GM21367 (cell line): ENCODE measurements around the gene AASDH.

Experiments
- ATAC-seq: cut with Tn5 transposase; IDR thresholded peaks from one replicate; pipeline ENCODE4 v1.9.1; 2021; ENCODE audit not compliant: unreplicated experiment

AASDH gene, protein sequence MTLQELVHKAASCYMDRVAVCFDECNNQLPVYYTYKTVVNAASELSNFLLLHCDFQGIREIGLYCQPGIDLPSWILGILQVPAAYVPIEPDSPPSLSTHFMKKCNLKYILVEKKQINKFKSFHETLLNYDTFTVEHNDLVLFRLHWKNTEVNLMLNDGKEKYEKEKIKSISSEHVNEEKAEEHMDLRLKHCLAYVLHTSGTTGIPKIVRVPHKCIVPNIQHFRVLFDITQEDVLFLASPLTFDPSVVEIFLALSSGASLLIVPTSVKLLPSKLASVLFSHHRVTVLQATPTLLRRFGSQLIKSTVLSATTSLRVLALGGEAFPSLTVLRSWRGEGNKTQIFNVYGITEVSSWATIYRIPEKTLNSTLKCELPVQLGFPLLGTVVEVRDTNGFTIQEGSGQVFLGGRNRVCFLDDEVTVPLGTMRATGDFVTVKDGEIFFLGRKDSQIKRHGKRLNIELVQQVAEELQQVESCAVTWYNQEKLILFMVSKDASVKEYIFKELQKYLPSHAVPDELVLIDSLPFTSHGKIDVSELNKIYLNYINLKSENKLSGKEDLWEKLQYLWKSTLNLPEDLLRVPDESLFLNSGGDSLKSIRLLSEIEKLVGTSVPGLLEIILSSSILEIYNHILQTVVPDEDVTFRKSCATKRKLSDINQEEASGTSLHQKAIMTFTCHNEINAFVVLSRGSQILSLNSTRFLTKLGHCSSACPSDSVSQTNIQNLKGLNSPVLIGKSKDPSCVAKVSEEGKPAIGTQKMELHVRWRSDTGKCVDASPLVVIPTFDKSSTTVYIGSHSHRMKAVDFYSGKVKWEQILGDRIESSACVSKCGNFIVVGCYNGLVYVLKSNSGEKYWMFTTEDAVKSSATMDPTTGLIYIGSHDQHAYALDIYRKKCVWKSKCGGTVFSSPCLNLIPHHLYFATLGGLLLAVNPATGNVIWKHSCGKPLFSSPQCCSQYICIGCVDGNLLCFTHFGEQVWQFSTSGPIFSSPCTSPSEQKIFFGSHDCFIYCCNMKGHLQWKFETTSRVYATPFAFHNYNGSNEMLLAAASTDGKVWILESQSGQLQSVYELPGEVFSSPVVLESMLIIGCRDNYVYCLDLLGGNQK

DNA sequence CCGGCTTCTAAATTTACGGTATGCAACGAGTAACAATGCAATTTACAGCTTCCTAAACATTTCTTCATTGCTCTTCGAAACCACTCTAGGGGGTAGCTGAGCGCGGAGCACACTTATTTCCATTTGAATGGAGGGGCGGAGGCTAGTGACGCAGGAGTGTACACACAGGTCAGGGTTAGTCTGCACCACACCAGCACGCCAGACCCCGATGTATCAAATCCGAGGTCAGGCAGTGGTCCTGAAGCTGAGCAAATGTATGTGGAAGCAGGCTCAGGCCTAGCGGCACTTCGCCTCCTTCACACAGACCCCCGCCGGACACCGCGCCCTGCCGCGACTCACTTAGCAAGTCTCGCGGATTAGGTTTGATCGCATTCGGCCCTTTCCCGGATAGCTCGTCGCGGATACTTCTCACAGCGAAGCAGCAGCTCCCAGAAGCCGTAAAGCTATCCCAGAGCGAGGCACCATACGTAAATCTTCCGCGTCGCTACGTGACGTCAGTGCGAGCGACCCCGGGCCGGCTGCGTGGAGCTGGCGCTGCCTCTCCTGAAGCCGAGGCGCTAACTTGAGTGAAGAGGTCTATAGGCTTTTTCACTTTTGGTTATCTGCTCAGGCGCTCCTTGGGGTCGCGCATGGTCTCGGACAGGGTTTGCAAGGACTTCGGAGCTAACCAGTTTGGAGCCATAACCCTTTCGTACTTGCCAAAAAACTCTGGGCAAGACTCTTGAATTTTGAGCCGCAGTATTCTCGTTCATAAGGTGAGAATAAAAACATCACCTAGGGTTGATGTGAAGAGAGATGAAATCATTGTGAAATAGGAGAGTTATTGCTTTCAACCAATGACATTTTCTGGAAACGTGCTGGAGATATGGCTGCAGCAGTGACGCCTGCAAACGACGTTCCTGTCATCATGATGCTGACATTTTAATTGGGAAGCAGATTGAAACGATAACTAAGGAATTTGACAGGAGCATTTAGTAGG lies at the start of gene AASDH:
TSS of gene AASDH (minus strand) at position 469 of the 979 bp plus-strand sequence. CDS start 3,192 bp downstream, outside the sequence.
- peak; percentile 95 for ATAC-seq

DNA sequence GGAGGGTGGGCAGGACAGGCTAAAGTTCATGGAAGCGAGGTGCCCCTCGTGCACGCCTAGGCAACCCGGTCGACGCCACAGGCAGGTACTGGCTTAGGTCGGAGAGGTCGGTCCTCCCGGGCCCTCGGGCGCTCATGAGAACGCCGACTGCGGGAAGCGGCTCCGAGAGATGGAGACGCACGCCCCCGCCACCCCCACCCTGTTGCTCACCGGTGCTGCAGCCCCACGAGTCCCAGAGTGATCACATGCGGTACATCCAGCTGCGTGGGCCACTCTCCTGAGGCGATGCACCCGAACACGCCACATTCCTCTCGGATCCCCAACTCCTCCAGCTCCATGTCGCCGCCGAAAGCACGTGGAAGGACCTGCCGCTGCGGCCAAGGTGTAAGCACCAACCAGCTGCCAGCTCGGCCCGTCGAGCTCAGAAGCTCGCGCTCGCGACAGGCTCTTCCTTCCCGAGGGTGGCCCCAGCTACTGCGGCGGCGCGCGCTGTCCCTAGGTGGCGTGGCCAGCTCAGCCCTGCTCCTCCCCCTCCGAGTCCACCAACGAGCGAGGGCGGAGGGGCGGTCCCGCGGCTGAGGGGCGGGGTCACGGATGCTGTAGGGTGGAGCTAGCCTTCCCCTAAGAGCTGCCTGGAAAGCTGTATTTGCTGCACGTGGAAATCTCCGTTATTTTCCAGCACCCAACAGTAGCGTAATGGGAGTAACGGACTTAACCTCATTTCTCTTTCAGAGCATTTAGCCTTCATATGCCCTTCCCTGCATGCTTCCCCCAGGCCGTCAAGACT lies 48.0 kb upstream of the AASDH start, which contains the start of gene PPAT:
TSS of gene PPAT (minus strand) at position 476 of the 787 bp plus-strand sequence. CDS start at position 338, 138 bp downstream.
- peak; percentile 69 for ATAC-seq

DNA sequence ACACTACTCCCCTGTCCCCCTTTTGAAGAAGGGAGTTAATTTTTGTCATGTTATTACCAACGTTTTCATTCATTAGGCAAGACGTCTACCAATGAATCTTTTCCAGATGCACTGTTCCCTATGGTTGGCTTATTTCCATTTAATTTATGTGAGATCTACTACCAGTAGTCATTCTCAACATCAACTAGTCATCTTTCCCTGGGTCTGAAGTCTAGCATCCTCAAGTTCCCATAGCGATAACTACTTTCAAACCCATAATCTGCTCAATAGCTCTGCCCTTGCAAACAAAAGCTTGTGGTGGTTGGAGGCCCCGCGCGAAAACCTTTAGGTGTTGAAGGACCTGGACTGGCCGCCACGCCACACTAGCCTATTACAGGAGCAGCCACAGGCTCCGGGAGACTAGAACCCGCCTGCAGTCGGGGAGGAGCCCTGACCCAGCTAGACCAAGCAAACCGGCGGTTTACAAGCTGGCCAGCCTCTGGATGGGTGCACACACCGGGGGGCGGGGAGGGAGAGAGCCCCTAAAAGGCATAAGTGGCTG lies 47.4 kb upstream of the AASDH start:
- ATAC-seq, result peak; percentile 24

DNA sequence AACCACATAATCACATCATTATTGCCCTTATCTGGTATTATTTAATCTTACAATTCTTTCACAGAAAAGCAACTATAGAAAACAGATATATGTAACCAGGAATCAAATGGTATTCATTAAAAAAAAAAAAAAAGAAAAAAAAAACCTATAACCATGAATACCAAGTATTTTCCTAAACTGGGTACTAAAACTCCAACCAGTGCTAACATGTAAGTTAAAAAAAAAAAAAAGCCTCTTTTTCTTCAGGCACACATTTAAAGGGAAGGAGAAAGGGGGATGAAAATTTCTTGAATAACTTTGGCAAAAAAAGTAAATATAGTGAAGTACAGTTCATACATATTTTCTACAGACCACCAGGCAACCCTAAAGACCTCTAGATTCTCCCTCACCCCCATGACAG lies 46.0 kb upstream of the AASDH start:
- no peak for ATAC-seq

DNA sequence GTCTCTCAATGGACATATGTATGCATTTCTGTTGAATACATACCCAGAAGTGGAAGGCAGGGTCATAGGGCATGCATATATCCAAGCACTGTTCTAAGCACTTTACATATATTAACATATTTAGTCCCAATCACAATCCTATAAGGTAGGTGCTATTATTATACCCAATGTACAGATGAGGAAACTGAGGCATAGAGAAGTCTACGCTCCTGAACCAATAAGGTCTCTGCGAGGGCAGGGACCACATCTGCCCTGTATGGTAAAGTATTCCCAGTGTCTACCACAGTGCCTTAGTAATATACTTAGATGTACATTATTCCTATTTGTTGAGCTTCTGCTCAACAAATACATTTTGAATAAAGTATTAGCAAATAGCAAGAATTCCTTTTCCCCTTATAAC lies 42.9 kb upstream of the AASDH start:
- no peak for ATAC-seq

DNA sequence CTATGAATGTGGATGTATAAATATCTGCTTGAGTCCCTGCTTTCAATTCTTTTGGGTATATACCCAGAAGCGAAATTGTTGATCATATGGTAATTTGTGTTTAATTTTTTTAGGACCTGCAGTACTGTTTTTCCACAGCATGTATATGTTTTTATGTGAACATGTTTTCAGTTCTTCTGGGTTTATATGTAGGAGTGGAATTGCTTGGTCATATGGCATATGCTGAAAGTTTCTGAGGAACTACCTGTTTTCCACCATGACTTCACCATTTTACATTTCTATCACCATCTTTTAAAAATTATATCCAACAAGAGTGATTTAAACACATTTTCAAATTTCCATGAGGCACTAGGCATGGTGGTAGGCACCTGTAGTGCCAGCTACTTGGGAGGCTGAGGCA lies 39.9 kb upstream of the AASDH start:
- no peak for ATAC-seq

DNA sequence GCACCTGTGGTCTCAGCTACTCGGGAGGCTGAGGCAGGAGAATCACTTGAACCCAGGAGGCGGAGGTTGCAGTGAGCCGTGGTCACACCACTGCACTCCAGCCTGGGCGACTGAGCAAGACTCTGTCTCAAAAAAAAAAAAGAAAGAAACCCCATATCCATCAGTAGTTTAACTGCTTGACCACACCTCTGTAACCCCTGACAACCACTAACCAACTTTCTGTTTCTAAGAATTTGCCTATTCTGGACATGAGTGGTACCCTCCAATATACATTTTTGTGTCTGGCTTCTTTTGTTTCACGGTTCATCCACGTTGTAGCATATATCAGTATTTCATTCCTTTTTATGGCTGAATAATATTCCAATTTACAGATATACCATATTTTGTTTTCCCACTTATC lies 39.0 kb upstream of the AASDH start:
- ATAC-seq, result peak; percentile 62

DNA sequence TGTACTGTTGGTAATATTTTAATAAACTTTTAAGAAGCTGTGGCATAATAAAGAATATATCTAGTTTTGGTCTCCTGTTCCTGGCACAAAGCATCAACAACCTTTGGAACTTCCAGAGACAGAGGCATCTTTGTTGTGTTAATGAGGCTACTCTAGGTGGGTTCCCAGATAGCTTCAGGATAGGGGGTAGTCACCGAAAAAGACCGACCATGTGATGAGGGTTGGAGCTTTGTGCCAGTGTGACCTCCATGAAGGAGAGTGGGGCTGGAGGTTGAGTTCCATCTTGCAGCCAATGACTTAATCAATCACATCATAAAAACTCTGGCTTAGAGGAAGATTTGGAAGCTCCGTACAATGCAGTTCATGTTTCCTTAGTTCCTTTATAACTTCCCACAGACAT lies 38.2 kb upstream of the AASDH start:
- ATAC-seq, result no peak

DNA sequence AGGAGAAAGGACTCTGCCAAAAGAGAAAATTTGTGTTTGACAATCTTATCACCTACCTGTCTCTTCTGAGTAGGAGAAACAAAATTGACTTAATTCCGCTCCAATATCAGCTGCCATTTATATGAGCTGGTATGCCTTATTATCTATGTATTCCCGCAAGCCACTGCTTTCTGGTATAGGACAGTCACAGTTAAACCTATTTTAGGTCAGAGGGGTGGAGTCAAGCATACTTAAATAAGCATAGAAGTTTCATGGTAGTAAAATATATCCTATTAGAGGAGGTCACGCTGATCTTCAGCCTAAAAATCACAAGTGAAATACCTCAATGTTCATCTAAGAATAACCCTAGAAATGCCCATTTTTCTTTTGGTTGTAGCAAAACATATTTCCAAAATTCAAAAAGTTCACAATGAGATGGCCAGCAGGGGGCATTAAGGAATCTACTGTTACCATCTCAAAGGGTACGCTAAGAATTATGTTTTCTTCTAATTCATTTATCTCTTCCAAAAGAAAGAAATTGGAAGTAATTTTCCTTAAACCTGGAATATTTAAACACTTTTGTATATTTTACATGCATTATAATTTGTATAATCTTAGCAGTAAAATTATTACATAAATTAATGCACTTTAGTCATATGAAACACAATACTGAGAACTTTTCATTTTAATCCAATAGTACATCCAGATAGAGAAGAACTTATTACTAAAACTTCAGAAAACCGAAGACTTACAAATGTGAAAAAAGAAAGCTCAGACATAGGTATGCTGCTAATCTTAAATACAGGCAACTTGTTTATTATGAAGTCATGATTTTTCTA lies 37.6 kb upstream of the AASDH start:
- ATAC-seq, result no peak

DNA sequence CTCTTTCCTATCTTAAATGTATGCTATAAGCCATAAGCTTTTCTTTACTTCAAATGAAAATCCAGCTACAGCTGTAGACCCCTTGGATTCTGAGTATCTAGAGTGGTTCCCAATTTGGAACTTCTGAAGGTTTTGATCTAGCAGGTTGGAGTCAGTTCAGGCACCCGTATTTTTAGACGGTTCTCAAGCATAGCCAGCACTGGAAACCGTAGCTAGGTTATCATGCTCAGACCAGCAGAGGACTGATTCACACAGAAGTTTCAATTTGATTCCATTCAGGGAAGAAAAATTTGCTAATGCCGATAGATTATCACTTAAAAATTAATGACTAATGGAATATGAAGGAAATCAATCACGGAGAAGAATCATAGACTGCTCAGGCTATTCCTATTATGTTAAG lies 36.9 kb upstream of the AASDH start:
- ATAC-seq, result no peak

DNA sequence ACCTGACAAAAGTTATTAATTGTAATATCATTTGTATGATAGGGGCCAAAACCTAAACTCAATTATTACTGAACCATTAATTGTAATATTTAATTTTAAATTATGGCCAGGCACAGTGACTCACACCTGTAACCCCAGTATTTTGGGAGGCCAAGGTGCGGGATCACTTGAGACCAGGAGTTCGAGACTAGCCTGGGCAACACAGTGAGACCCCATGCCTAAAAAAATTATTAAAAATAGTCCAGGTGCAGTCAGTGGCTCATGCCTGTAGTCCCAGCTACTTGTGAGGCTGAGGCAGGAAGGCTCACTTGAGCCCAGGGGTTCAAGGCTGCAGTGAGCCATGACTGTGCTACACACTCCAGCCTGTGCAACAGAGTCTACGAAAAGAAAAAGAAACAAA lies 30.1 kb upstream of the AASDH start:
- ATAC-seq, result no peak

DNA sequence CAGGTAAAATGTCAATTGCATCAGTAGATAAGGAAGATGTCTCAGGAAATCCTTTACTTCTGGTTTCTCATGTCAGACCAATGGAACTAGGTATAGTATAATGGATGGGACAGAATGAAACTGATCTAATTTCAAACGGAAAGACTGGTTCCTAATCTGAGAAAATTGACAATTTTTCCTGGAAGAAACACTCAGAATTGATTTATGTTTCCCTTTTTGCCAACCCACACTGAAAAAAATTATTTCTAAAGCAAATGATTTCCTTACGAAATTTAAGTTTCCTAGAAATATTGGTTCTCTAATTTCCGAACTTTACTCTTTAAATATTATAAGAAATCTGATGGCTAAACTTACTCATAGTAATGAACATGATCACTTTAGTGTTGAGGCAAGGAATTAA lies 29.1 kb upstream of the AASDH start:
- no peak for ATAC-seq

DNA sequence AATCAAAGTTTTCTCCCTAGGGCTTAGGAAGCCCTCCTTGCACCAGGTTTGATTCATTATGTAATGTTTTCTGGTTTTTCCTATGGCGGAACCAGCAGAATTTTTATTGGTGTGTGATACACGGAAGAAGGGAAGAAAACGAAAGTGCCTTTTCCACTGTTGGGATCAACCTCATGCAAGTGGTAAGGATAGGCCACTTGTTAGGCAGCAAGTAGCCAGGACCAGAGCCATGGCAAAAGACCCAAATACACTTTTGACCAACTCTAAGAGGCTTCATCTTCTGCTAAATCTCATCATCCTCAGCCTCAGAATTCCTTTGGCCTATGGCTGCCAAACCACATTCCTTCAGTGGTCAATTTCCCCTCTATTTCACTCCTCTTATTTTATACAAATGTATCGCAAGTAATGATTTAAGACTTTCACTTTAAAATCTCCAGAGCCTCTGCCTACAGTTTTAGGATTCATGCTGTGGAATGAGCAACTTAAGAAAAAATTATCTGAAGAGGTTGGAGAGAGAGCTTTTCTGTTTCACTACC lies 26.9 kb upstream of the AASDH start:
- no peak for ATAC-seq

DNA sequence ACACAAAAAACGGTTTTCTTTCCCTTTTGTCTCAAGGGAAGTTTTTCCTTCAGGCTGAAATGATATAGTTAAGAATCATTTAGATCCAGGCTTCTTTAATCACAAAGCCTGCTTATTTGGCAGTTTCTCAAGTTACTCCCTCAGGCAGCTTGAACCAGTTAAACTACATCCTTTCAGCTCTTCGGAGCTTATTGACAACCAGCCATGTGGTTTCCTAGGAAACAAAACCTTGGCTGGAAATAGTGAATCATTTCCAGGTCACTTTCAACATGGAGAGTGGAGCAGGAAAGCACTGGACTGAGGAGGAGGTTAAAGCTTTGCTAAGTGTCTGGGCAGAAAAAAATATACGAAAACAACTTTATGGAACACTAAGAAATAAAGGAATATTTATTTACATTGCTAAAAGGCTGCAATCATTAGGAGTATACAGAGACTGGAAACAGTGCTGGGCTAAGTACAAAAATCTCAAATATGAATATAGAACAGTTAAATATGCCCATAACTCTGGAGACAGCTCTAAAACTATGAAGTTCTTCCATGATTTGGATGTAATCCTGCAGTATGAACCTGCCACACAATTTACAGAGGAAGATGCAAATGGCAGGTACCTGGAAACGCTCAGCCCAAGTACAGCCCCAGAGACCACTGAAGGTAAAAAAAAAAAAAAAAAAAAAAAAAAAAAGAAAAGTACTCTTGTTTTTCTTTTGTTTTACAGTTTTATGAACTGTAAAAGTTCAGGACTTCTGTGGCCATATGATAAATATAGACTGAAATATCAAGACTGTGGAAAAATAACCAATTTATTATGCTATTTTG lies 23.2 kb upstream of the AASDH start:
- ATAC-seq, result no peak

DNA sequence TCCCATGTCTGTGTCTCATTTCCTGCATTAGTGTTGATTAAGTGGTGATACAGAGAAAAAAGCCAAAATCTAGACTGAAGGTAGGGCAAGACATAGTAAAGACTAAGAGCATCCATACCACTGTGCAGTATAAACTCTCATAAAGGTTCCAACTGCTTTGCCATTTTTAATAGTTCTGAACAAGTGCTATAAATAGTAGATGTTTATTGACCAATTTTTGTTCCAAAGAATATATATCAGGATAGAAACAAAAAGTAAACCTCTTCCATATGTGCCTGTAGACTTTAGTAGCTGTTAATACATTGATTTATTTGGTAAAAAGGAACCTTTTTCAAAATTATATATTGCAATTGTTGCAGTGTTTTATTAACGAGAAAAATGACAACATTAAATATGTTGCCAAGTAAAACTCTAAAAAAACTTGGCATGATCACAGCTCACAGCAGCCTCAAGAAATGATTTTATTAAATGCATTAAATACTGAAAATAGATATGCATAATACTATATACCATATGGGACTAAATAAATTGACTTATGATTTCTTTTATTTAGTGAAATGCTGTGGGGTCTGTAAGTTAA lies 22.3 kb upstream of the AASDH start:
- ATAC-seq, result no peak

DNA sequence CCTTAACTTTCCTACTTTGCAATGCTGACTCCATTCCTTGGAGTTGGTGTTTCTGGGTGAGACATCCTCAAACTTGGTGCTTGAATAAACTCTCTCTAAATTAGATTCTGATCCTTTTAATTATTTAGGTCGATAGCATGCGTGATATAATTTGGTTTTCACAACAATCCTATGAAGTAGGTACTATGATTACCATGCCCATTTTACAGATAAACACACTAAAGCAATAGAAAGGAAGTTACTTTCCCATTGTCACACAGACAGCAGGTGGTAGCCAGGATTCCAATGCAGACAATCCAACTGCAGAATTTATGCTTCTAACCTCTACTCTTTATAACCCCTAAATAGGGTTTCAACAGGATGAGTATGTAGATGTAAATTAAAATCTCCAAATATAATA lies 21.7 kb upstream of the AASDH start:
- no peak for ATAC-seq

DNA sequence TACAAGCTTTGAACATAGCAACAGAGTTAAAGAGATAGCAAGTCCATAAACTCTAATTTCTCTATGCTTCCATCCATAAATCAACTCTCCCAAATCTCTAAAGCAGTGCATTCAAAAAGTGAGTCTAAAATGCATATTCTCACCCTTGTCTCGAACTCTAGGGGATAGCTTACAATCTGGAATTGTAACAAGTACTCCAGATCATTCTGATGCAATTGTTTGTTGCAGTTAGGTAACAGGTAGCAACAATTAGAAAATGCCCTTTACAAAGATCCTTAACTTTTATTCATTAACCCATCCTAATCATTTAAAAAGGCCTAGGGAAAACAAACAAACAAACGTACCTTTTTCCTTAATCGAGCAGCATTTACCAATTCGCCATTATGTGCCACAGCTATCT lies 18.9 kb upstream of the AASDH start:
- ATAC-seq, result no peak
